Central memory CD8-positive, alpha-beta T cell (primary cell): ENCODE measurements around the gene PRKAR2B.

ENCODE experiments used
- ATAC-seq: fragments of 150-1000 bp; cut with Tn5 transposase; replicated peaks from 2 replicates; pipeline ENCODE4 v1.10.0; 2022; ENCODE audit warnings: mild to moderate bottlenecking, moderate FRiP score, moderate number of reproducible peaks; ENCODE audit not compliant: poor library complexity, severe bottlenecking; ENCODE audit errors: extremely low read depth
- DNase-seq, 2 donors: peaks; one replicate each; pipeline ENCODE4 v3.0.0; 2021; ENCODE audit warnings: low spot score in 2 of 2
- H3K27ac Mint-ChIP-seq: one replicate; pipeline ENCODE4 v1.8.0; 2022; ENCODE audit warnings: low read depth, mild to moderate bottlenecking, moderate library complexity, mixed read lengths
- H3K27me3 Mint-ChIP-seq: one replicate; pipeline ENCODE4 v1.8.0; 2022; ENCODE audit warnings: mixed read lengths
- H3K36me3 Mint-ChIP-seq: one replicate; pipeline ENCODE4 v1.8.0; 2022; ENCODE audit warnings: mild to moderate bottlenecking, moderate library complexity, mixed read lengths; ENCODE audit not compliant: insufficient read depth
- H3K4me1 Mint-ChIP-seq: one replicate; pipeline ENCODE4 v1.8.0; 2022; ENCODE audit warnings: mixed read lengths
- H3K4me3 Mint-ChIP-seq: one replicate; pipeline ENCODE4 v1.8.0; 2022; ENCODE audit warnings: mild to moderate bottlenecking, moderate library complexity, mixed read lengths
- H3K9me3 Mint-ChIP-seq: one replicate; pipeline ENCODE4 v1.8.0; 2022; ENCODE audit warnings: mixed read lengths

PRKAR2B gene

DNA sequence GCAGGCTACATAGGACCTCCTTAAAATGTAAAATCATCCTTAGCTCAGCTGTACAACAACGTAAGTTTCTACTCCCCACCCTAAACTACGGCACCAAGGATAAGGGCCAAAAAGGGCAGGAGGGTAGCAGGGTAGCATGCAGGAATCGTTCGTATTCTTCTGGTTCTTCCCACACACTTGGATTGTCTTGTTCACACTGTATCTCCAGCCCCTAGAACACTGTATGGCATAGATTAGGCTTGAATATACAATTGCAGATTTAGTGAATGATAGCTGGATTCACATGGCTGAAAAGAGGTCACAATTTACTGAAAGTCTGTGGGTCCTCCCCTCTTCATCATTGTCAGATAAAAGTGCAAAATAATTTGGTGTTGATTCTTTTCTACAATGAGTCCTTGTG lies 28.2 kb upstream of the PRKAR2B start:
- DNase-seq (no peak), ATAC-seq (no peak)
- H3K4me3 Mint-ChIP-seq, result no peak overlapping the region
- no peak overlapping the region for H3K27ac Mint-ChIP-seq
- no peaks in the 10 kb centered on the region for H3K36me3 Mint-ChIP-seq
- no peaks in the 10 kb centered on the region for H3K4me1 Mint-ChIP-seq
- peaks cover 18% of the 10 kb centered on the region for H3K27me3 Mint-ChIP-seq
- H3K9me3 Mint-ChIP-seq, result no peaks in the 10 kb centered on the region

DNA sequence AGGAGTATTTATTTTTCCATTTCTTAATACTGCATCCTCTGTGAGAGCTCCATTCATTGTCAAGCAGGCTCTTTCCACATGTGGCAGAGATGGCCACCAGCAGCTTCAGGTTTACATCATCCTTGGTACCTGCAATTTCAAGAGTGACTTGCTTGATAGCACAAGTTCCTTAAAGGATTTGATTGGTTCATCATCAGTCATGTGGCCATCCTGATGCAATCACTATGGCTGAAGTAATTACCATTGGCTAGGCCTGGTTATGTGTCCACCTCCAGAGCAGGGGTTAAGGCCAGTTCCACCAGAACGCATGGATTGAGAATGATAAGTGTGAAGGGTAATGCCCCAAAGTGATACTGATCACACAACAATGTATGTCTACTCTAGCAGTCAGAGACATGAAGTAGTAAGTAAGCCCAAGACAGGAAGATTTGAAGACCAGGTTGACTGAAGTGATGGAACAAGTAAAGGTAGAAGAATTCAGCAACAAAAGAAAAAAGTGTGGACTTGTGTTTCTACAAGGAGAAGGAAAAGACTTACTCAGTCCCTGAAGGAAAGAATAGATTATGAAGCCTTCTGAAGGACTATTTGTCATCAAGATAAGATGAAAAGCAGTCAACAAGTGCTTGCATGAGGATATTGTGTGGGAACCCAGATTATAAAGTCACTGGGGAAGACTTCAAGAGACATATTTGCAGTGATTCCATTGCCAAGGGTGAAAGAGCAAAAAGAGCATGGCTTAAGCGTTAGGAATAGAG lies 26.4 kb upstream of the PRKAR2B start:
- Mint-ChIP-seq H3K9me3 (no peaks in the 10 kb centered on the region), H3K4me3 (no peak overlapping the region), H3K27ac (no peak overlapping the region), H3K27me3 (peaks cover 23% of the 10 kb centered on the region), H3K4me1 (no peaks in the 10 kb centered on the region), H3K36me3 (no peaks in the 10 kb centered on the region)
- ATAC-seq, result no peak
- DNase-seq, result no peak

DNA sequence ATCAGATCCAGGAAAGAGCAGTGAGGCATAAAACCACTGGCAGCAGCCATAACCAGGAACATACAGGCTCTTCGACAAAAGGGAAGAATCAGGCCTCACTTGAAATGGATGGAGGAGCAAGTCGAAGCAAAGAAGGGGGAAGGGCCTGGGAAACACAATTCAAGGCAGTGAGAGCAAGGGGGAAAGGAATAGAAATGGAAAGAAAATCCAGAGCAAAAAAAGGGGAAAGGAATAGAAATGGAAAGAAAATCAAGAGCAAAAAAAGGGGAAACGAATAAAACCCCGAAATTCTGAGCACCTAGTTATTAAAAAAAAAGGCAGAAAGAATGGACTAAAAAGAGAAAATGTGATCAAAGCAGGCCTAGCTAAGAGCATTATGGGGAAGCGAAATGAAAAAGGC lies 24.1 kb upstream of the PRKAR2B start:
- ATAC-seq (no peak), DNase-seq (no peak)
- Mint-ChIP-seq H3K36me3 (no peaks in the 10 kb centered on the region), H3K9me3 (no peaks in the 10 kb centered on the region), H3K4me3 (no peak overlapping the region), H3K27ac (no peak overlapping the region), H3K27me3 (peaks cover 14% of the 10 kb centered on the region), H3K4me1 (no peaks in the 10 kb centered on the region)

DNA sequence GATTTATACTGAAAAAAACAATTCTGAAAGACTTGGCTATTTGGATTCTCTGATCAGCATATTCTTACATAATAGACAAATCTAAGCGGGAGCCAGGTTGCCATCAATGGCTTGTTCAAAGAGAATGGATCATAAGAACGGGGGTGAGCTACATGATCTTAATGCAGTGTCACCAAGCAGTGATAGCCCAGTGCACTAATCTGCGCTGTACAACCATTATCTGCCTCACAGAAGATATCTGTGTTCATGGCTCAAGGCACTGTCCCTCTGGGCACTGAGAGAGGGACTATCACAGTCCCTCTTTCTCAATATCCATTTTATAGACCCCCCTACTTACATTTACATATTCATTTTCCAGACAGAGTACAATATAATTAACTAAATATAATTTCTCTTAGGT lies 22.9 kb upstream of the PRKAR2B start:
- H3K36me3 Mint-ChIP-seq, result no peaks in the 10 kb centered on the region
- H3K9me3 Mint-ChIP-seq, result no peaks in the 10 kb centered on the region
- no peaks in the 10 kb centered on the region for H3K4me1 Mint-ChIP-seq
- H3K27me3 Mint-ChIP-seq, result peaks cover 14% of the 10 kb centered on the region
- H3K27ac Mint-ChIP-seq, result no peak overlapping the region
- H3K4me3 Mint-ChIP-seq, result no peak overlapping the region
- no peak for DNase-seq
- no peak for ATAC-seq

DNA sequence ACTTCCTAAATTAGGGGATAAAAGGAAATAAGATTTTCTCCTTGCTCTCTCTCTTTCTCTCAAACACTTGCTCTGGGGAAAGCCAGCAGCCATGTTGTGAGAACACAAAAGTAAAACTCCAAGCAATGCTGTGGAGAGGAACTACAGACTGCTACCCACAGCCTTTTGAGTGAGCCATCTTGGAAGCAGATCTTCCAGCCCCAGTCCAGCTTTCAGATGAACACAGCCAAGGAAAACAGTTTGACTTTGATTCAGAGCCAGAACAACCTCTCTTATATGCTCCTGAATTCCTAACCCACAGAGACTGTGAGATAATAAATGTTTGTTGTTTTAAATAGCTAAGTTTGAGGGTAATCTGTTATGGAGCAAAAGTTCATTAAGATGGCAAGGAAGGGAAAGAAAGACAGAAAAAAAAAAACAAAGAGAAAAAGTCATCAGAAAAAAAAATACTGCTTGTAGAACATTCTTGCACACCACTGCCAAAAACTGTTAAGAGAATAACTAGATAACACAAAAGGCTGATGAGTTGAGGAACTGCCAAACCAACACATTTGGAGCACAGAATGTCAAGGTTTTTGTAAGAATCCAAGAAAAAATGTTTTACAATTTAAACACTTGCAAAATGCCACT lies 20.9 kb upstream of the PRKAR2B start:
- ATAC-seq (no peak), DNase-seq (no peak)
- H3K9me3 Mint-ChIP-seq, result no peaks in the 10 kb centered on the region
- H3K27ac Mint-ChIP-seq, result no peak overlapping the region
- H3K27me3 Mint-ChIP-seq, result peaks cover 8% of the 10 kb centered on the region
- no peaks in the 10 kb centered on the region for H3K36me3 Mint-ChIP-seq
- no peaks in the 10 kb centered on the region for H3K4me1 Mint-ChIP-seq
- no peak overlapping the region for H3K4me3 Mint-ChIP-seq

DNA sequence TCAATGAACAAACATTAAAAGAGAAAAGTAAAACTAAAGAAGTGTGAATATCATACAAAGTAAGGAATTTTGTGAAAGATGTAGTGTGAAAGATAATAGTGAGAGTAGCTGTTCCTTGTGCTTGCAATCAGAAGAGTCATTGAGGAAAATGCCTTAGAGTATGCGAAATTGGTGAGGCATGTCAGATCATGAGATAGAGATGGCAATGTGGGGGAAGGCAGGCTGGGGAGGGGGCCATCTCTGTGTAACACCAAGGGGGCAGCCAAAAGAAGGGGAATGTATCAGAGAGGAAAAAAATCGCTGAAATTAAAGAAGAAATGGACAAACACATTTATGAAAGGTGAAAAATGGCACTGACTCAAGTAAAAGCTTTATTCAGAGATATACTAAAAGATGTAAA lies 19.6 kb upstream of the PRKAR2B start:
- DNase-seq, result no peak
- no peaks in the 10 kb centered on the region for H3K4me1 Mint-ChIP-seq
- no peak for ATAC-seq
- no peaks in the 10 kb centered on the region for H3K36me3 Mint-ChIP-seq
- no peaks in the 10 kb centered on the region for H3K9me3 Mint-ChIP-seq
- no peak overlapping the region for H3K4me3 Mint-ChIP-seq
- H3K27me3 Mint-ChIP-seq, result peaks cover 8% of the 10 kb centered on the region
- no peak overlapping the region for H3K27ac Mint-ChIP-seq

DNA sequence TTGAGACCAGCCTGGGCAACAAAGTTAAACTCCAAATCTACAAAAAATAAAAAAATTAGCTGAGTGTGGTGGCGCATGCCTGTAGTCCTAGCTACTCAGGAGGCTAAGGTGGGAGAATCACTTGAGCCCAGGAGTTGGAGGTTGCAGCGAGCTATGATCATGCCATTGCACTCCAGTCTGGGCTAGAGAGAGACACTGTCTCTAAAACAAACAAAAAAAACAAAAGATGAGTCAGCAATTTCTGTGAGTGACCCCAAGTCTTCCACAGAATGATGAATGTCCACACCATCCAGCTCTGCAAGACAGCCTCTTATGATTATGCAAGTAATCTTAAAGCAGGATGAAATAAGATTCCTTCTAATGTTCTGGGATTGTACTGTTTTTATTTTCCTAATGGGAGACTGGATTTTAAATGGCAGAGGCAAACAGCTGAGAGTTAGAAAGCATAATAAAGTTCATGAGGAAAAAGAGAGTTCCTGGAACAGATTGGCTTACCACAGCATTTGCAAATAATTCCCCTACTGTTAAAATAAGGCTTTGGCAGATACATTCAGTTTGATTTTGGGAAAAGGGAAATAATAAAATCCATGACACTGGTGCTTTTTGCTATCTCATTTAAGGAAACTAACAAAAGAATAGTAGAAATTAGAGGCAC lies 18.9 kb upstream of the PRKAR2B start:
- H3K4me1 Mint-ChIP-seq, result no peaks in the 10 kb centered on the region

DNA sequence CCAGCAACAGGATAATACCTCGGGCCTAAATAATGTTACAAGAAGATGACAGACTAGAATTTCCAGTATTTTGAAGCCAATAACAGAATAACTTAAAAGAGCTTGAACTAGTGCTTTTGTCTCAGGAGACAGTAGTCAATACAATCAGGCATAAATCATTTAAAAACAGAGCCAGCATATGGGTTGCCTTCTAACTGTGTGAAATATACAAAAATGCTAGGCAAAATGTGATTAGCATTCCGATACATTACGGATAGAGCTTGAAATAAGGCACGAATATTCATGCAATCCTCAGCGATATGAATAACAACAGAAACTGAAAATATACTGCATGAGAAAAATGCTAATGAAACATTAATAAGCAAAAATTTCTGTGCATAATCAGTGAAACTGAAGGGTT lies 18.3 kb upstream of the PRKAR2B start:
- Mint-ChIP-seq H3K4me3 (no peak overlapping the region), H3K36me3 (no peaks in the 10 kb centered on the region), H3K4me1 (no peaks in the 10 kb centered on the region), H3K27ac (no peak overlapping the region), H3K9me3 (no peaks in the 10 kb centered on the region), H3K27me3 (peaks cover 8% of the 10 kb centered on the region)
- no peak for ATAC-seq
- DNase-seq, result no peak

More for the DNA sequence above, 18.9 kb upstream of the PRKAR2B start:
- peaks cover 8% of the 10 kb centered on the region for H3K27me3 Mint-ChIP-seq
- no peak overlapping the region for H3K4me3 Mint-ChIP-seq
- ATAC-seq, result no peak
- H3K27ac Mint-ChIP-seq, result no peak overlapping the region
- no peak for DNase-seq
- H3K9me3 Mint-ChIP-seq, result no peaks in the 10 kb centered on the region
- H3K36me3 Mint-ChIP-seq, result no peaks in the 10 kb centered on the region

DNA sequence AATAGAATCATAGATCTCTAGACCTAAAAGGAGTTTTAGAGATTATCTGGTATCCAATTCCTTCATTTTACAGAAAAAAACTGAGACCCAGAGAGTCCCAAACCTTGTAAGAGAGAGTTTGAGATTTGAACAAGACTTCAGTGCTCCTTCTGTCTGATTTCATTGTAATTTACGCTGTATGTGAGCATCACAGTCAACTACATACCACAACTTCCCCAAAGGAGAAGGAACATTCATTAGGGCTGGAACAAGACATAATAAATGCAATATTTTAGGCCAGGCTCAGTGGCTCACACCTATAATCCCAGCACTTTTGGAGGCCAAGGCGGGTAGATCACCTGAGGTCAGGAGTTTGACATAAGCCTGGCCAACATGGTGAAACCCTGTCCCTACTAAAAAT lies 17.3 kb upstream of the PRKAR2B start:
- ATAC-seq, result no peak
- H3K4me3 Mint-ChIP-seq, result no peak overlapping the region
- peaks cover 5% of the 10 kb centered on the region for H3K27me3 Mint-ChIP-seq
- no peaks in the 10 kb centered on the region for H3K4me1 Mint-ChIP-seq
- H3K27ac Mint-ChIP-seq, result no peak overlapping the region
- H3K9me3 Mint-ChIP-seq, result no peaks in the 10 kb centered on the region
- no peaks in the 10 kb centered on the region for H3K36me3 Mint-ChIP-seq
- DNase-seq, result no peak

DNA sequence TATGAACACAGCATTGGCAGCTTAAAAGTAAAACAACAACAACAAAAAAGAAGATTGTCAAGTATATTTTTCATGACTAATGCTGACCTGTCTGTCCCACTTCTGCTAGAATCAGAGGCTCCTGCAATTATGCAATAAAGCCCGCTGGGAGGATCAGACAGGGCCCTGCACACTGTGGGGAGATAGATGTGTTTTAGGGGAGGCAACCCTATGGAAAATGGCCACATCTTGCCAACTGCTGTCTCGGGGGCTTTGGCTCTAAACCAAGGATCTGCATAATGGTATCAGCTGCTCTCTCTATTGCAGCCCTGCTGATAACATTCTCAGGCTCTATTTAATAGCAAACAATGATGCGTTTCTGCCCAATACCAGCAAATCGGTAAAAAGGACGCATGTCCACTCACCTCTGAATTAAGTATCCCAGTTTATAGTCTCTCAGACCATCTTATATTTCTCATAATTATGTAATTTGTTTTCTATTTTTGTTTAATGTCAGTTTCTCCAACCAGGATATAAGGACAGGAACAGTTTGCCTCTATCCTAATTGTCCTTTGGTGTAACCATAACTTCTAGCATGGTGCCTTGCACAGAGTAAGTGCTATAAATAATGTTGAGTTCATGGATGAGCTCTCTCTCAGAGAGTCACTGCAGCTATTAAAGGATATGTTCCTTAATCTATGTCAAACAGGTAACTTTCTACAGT lies 15.3 kb upstream of the PRKAR2B start:
- Mint-ChIP-seq H3K9me3 (no peaks in the 10 kb centered on the region), H3K4me3 (no peak overlapping the region), H3K27ac (no peak overlapping the region), H3K36me3 (no peaks in the 10 kb centered on the region), H3K27me3 (no peaks in the 10 kb centered on the region), H3K4me1 (no peaks in the 10 kb centered on the region)
- ATAC-seq (no peak), DNase-seq (no peak)

DNA sequence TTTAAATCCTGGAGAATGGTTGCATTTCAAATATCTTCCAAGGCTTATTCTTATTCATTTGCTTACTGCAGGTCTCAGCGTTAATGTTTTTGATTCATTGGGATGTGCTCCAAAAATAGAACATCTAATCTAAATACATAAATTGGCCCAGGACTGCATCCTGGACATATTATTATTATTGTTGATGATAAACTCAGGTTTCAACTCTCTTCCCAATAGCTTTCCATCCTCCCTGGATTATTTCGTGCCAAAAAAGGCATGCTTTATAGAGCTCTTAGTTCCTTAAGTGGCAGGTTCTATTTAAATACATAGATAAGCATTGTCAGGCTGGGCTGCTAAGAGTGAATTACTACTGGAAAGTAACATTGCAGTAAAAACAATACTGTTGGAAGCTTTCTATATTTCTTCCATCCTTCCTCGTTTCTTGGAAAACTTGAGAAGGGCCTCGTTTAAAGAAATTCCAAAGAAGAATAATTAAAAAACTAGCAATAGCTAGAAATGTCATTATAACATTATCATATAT lies 14.7 kb upstream of the PRKAR2B start:
- Mint-ChIP-seq H3K27me3 (no peaks in the 10 kb centered on the region), H3K4me1 (no peaks in the 10 kb centered on the region), H3K36me3 (no peaks in the 10 kb centered on the region), H3K4me3 (no peak overlapping the region), H3K9me3 (no peaks in the 10 kb centered on the region), H3K27ac (no peak overlapping the region)
- ATAC-seq (no peak), DNase-seq (no peak)

DNA sequence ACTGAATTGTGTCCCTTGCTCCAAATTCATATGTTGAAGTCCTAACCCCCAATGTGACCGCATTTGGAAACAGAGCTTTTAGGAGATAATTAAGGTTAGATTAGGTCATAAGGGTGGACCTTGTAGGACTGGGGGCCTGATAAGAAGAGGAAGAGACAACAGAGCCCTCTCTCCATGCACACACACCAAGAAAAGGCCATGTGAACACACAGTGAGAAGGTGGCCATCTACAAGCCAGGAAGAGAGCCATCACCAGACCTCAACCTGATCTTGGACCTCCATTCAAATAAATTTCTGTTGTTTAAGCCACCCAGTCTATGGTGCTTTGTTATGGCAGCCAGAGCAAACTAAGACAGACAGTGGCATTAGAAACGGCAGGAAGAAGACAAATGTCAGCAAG lies 12.5 kb upstream of the PRKAR2B start:
- ATAC-seq, result no peak
- no peak for DNase-seq
- Mint-ChIP-seq H3K4me1 (no peaks in the 10 kb centered on the region), H3K9me3 (peaks cover 6% of the 10 kb centered on the region), H3K4me3 (no peak overlapping the region), H3K27ac (no peak overlapping the region), H3K36me3 (no peaks in the 10 kb centered on the region), H3K27me3 (peaks cover 11% of the 10 kb centered on the region)
